NCI-H2171 (cell line): Measurements from ENCODE around the gene RASGRP1.

ENCODE experiments used
- DNase-seq: peaks from one replicate; lab custom pipeline; 2025; lab: John Stamatoyannopoulos, UW

Gene RASGRP1

GRCh38 chr15:38565287-38565670 is 665 bp upstream of the RASGRP1 start:
- no peak for DNase-seq

DNA sequence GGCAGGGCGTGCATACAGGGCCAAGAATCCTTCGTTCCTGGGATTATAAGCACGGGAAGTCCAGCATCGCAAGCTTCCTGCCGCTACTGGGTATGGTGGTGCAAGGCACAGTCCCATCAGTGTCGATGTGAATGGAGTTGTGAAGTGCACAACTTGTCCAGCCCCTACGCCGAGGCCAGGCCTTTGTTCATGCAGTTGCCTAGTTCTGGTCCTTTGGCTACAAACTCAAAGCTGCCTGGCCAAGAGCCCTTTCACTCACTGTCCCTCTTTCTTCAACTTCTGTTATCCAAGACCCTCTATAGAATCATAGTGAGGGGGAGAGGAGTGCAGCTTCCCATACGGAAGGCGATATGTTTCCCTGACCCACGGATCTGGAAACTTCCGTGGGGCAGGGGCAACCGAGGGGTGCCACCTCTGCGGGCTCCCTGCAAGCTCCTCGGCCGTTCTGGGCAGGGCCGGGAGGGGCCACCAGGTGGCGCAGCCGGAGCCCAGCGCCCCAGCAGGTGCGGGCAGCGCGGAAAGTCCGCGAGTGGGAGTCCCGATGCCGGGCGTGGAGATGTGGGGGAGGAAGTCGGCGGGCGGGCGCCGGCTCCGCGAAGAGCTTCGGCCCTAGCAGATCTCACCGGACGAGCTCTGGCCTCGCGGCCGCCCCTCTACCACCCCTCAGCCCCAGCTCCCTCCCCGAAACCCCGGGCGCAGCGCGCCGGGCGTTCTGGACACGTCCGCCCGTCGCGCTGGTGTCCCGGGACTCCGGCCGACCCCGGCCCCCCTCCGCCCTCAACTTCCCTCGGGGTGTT is 693 bp downstream of the RASGRP1 start:
- DNase-seq = peak; percentile 59

- no peak for DNase-seq
Measured at GRCh38 chr15:38562278-38562677, 2.3 kb downstream of the RASGRP1 start.

DNA sequence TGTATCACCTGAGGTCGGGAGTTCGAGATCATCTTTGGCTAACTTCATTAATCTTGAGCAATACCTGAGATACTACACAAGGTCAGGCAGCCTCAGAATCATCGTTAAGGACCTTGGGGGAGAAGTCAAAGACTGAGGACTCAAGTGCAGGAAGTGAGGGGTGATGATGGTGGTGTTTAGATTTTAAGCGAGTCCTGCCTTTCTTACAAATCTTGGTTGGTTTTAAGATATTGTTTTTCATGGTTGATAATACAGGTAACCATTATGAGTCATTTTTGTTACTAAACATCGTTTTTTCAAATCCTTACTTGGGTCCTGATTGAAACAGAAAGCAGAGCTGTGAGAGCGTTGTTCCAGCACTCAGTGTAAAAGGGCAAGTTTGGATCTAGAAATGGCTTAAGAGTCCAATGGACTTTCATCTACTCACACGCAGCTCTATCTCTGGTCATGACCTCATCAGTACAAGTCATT is 4.1 kb downstream of the RASGRP1 start:
- no peak for DNase-seq

- no peak for DNase-seq
Measured at GRCh38 chr15:38559636-38560307, 4.8 kb downstream of the RASGRP1 start.

DNA sequence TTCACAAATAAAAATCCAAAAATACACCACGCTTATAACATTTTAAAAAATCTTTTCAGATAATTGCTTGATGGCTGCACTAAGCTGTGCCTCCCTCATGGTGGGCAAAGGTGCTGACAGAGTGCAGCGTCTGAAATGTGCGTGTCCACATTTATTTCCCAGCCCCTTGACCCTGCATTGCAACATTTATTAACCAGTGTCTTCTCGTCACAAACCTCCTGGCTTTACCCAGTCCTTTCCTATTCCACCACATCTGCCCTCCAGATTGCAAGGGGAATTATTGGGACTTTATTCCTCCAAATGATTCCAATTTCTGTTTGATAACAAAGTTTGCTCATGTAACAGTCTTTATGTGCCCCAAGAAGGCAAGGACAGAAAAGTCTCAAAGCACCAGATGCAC is 5.5 kb downstream of the RASGRP1 start:
- no peak for DNase-seq

GRCh38 chr15:38558372-38559059 is 6.1 kb downstream of the RASGRP1 start:
- DNase-seq = no peak

DNA sequence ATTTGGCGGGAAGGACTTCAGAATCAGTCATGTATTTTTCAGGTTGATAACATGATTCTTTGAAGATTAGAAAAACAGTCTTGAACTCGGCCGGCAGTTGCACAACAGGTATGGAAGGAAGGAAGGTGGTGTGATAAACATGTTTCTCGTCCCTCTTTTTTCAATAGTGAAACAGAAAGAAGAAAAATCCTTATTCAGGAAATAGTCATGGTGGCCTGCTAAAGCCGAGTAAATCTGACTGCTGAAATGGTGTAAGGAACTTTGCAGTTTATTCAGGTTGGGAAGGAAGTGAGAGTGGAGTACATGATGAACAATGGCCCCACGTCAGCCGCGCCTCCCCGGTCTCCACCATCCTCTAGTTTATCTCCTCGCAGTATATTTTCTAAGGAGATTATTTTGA is 6.7 kb downstream of the RASGRP1 start:
- DNase-seq = no peak

DNA sequence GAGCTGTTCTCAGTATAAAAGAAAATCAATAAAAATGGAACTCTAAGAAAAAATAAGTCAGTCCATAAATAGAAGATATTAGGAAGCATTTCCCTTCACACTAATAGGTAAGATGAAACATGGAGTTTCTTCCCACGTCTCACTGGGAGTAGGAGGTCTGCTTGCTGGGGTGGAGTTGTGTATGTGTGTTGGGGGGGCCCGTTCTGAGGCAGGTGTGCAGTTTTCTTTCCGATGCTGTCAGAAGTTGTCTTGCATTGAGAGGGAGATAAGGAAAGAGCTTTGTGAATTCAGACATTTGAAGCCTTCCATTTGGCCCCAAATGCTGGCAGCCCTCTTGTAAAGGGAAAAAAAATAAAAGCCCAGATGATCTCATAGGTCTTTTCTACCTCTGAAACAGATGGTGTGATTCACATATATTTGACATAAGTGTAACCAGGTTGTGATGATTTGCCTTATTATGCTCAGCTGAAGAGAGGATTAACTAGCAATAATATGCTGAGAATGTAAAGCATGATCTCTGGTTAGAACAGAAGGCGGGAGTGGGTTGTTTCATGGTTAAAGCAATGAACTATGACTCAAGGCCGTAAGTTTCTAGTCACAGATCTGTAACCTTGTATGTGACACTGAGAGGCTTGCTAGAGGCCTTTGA is 8.8 kb downstream of the RASGRP1 start:
- DNase-seq = peak; percentile 71

- DNase-seq = no peak
Measured at GRCh38 chr15:38554354-38554753, 10.3 kb downstream of the RASGRP1 start.

- no peak for DNase-seq
Measured at GRCh38 chr15:38553071-38553470, 11.5 kb downstream of the RASGRP1 start.

DNA sequence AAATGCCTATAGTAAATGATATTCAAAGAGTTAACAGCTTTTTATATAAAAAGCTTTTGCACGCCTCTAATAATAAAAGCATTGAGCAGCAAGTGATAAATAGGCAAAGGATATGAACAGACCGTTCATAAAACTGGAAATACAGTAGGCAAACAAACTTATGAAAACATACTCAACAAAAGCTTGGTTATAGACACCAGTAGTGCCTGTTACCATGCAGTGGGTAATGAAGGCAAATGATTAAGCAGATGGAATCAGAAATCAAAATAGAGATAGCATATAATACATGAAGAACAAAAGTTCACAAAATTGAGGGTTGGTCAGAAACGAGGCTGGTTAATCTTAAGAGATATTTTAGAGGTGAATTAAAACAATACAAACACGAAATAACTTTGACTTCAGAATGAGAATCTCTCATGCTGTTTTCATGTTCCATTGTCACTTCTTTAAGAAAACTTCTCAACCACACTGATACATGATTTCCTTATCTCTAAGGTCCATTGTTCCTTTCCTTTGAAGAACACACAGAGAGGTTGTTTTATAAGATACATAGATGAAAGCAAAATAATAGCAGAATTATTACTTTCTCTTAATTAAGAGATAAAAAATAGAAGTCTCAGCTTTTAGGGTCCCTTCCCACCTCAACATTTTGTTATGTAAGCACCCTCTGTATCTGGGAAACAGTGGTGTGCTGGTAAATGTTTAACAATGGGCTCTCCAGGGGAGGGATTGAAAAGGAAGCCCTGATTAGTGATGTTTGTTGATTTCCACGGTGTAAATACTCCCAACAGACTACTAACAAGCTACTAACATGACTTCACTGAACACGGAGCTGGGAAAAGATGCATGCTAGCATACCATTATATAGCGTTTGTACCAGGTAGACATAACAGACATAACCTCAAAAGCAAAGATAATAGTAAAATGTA is 12.6 kb downstream of the RASGRP1 start:
- DNase-seq = no peak

DNA sequence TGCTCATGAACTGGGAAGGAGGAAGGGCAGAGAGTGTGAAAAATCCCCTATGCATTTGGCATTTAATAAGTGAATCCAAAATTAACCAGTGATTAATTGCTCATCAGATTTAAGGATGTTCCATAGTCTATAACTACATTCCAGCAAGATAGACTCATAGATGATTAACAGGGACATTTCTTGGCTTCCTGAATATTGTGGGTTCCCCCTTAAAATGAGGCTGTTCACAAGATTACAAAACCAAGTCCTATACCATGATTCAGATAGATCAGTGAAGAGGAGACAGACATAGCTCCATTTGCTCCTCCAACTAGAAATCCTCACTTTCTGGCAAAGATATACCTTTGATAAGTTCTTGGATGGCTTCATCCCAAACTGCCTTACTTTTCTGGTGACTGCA is 15.4 kb downstream of the RASGRP1 start:
- no peak for DNase-seq

- no peak for DNase-seq
Measured at GRCh38 chr15:38547255-38547997, 17.2 kb downstream of the RASGRP1 start.

GRCh38 chr15:38545179-38545578 is 19.4 kb downstream of the RASGRP1 start:
- no peak for DNase-seq

- no peak for DNase-seq
Measured at GRCh38 chr15:38541026-38541425, 23.6 kb downstream of the RASGRP1 start.

DNA sequence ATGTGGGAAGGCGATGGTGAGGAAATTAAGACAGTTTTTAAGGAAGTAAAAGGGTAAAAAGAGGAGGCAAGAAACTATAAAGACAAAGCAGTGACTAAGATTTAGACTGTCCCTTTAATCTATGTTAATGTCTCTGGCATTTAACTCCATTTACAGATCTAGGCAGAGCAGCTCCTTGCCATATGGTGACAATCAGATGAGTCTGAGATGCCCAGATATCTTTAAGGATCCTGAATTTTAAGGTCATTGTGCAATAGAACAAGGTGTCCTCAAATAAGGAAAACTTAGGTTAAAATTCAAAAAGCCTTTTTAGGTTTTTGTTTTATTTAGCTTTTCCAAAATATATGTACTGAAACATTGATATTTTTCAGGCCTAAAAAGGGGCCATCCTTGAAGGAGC is 24.1 kb downstream of the RASGRP1 start:
- no peak for DNase-seq

- DNase-seq = no peak
Measured at GRCh38 chr15:38539008-38539343, 25.6 kb downstream of the RASGRP1 start.

DNA sequence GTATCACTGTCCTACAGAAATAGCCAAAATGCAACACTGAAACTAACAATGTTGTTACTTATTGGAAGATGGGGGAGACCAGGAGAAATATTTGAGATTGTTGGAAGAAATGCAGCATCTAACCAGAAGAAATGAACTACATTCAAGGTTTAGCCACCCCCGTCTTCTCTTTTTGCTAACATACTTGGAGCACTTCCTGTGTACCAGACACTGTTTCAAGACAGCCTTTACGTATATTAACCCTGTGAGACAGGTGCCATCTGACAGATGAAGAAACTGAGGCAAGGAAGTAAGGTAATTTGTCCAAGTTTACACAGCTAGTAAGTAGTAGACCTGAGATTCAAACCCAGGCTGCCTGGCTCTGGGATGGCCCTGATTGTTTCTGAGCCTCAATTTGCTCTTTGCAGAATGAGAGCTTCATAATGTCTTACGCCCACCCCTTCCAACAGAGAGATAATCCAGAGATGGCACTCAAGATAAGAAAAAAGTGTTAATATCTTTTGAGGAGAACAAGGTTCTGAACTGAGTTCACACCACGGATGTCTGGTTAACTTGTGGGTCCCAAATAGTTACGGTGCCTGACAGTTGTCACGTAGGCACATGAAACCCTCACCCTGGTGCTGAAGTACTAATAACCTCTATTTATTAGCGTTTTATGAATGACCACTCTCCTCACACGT is 26.1 kb downstream of the RASGRP1 start:
- no peak for DNase-seq

- DNase-seq = no peak
Measured at GRCh38 chr15:38536201-38536676, 28.4 kb downstream of the RASGRP1 start.
